HUES6 (cell line): ENCODE results near the gene TRIO.

ENCODE experiments used
- H3K27ac ChIP-seq: 2 replicates; pipeline ENCODE4 v1.7.0; 2013; ENCODE audit warnings: low read depth, mild to moderate bottlenecking, low read length, inconsistent platforms
- H3K27me3 ChIP-seq: 2 replicates; pipeline ENCODE4 v1.6.1; 2013; ENCODE audit warnings: low read length; ENCODE audit not compliant: control insufficient read depth, insufficient read depth
- H3K36me3 ChIP-seq: 2 replicates; pipeline ENCODE4 v1.6.1; 2013; ENCODE audit warnings: low read length; ENCODE audit not compliant: control insufficient read depth, insufficient read depth
- H3K4me1 ChIP-seq: 2 replicates; pipeline ENCODE4 v1.6.1; 2013; ENCODE audit warnings: low read length; ENCODE audit not compliant: control insufficient read depth, insufficient read depth
- H3K4me3 ChIP-seq: 2 replicates; pipeline ENCODE4 v1.5.1; 2013; ENCODE audit warnings: low read depth, low read length
- H3K9ac ChIP-seq: one replicate; pipeline ENCODE4 v1.6.1; 2013; ENCODE audit warnings: mild to moderate bottlenecking, low read length
- H3K9me3 ChIP-seq: 2 replicates; pipeline ENCODE4 v1.6.1; 2013; ENCODE audit warnings: low read depth, low read length; ENCODE audit not compliant: control insufficient read depth, insufficient read depth

The TRIO gene

GRCh38 chr5:14419686-14420085, 276.5 kb downstream of the TRIO start:
- H3K36me3 ChIP-seq: peaks cover 48% of the 10 kb centered on the region
- H3K4me3 ChIP-seq: no peak overlapping the region
- H3K27me3 ChIP-seq: no peaks in the 10 kb centered on the region
- no peak overlapping the region for H3K9ac ChIP-seq
- no peak overlapping the region for H3K27ac ChIP-seq
- H3K9me3 ChIP-seq: no peaks in the 10 kb centered on the region
- H3K4me1 ChIP-seq: peaks cover 45% of the 10 kb centered on the region

GRCh38 chr5:14420101-14420811, 277.1 kb downstream of the TRIO start:
- no peak overlapping the region for H3K4me3 ChIP-seq
- no peak overlapping the region for H3K9ac ChIP-seq
- no peaks in the 10 kb centered on the region for H3K27me3 ChIP-seq
- no peaks in the 10 kb centered on the region for H3K9me3 ChIP-seq
- H3K27ac ChIP-seq: no peak overlapping the region
- H3K36me3 ChIP-seq: peaks cover 42% of the 10 kb centered on the region
- H3K4me1 ChIP-seq: peaks cover 42% of the 10 kb centered on the region

- Histone ChIP-seq H3K4me1 (peaks cover 26% of the 10 kb centered on the region), H3K4me3 (no peak overlapping the region), H3K9me3 (no peaks in the 10 kb centered on the region), H3K36me3 (peaks cover 42% of the 10 kb centered on the region), H3K9ac (no peak overlapping the region), H3K27ac (no peak overlapping the region), H3K27me3 (no peaks in the 10 kb centered on the region)
Measured at GRCh38 chr5:14421851-14422250, 278.7 kb downstream of the TRIO start.

- Histone ChIP-seq H3K27me3 (no peaks in the 10 kb centered on the region), H3K4me3 (no peak overlapping the region), H3K9ac (no peak overlapping the region), H3K9me3 (no peaks in the 10 kb centered on the region), H3K4me1 (peaks cover 3% of the 10 kb centered on the region; the same call in 1 of the 2 replicates), H3K36me3 (peaks cover 46% of the 10 kb centered on the region), H3K27ac (peak overlapping the region; percentile 11; the same call in 1 of the 2 replicates)
Measured at GRCh38 chr5:14424011-14424685, 281.0 kb downstream of the TRIO start.

- peaks cover 33% of the 10 kb centered on the region for H3K36me3 ChIP-seq
- no peak overlapping the region for H3K27ac ChIP-seq
- no peak overlapping the region for H3K9ac ChIP-seq
- H3K27me3 ChIP-seq: no peaks in the 10 kb centered on the region
- H3K4me1 ChIP-seq: peaks cover 3% of the 10 kb centered on the region; the same call in 1 of the 2 replicates
- H3K9me3 ChIP-seq: no peaks in the 10 kb centered on the region
- H3K4me3 ChIP-seq: no peak overlapping the region
Measured at GRCh38 chr5:14425559-14425958, 282.4 kb downstream of the TRIO start.

- Histone ChIP-seq H3K9ac (no peak overlapping the region), H3K27ac (no peak overlapping the region), H3K36me3 (peaks cover 28% of the 10 kb centered on the region), H3K27me3 (no peaks in the 10 kb centered on the region), H3K9me3 (no peaks in the 10 kb centered on the region), H3K4me3 (no peak overlapping the region), H3K4me1 (peaks cover 3% of the 10 kb centered on the region; the same call in 1 of the 2 replicates)
Measured at GRCh38 chr5:14426521-14426920, 283.4 kb downstream of the TRIO start.

- Histone ChIP-seq H3K9ac (no peak overlapping the region), H3K4me1 (peaks cover 12% of the 10 kb centered on the region), H3K4me3 (no peak overlapping the region), H3K9me3 (no peaks in the 10 kb centered on the region), H3K27ac (no peak overlapping the region), H3K36me3 (peaks cover 9% of the 10 kb centered on the region; the same call in 1 of the 2 replicates), H3K27me3 (no peaks in the 10 kb centered on the region)
Measured at GRCh38 chr5:14428302-14429081, 285.4 kb downstream of the TRIO start.

- H3K4me1 ChIP-seq: peaks cover 13% of the 10 kb centered on the region
- H3K36me3 ChIP-seq: peaks cover 9% of the 10 kb centered on the region; the same call in 1 of the 2 replicates
- H3K27me3 ChIP-seq: no peaks in the 10 kb centered on the region
- H3K27ac ChIP-seq: no peak overlapping the region
- no peak overlapping the region for H3K9ac ChIP-seq
- no peak overlapping the region for H3K4me3 ChIP-seq
- H3K9me3 ChIP-seq: no peaks in the 10 kb centered on the region
Measured at GRCh38 chr5:14429101-14430050, 286.2 kb downstream of the TRIO start.

GRCh38 chr5:14431534-14431933, 288.4 kb downstream of the TRIO start:
- H3K9ac ChIP-seq: no peak overlapping the region
- H3K27ac ChIP-seq: no peak overlapping the region
- H3K36me3 ChIP-seq: peaks cover 18% of the 10 kb centered on the region; the same call in 1 of the 2 replicates
- H3K4me3 ChIP-seq: no peak overlapping the region
- peaks cover 13% of the 10 kb centered on the region for H3K4me1 ChIP-seq
- H3K9me3 ChIP-seq: no peaks in the 10 kb centered on the region
- H3K27me3 ChIP-seq: no peaks in the 10 kb centered on the region

- no peaks in the 10 kb centered on the region for H3K27me3 ChIP-seq
- no peak overlapping the region for H3K4me3 ChIP-seq
- H3K36me3 ChIP-seq: peaks cover 15% of the 10 kb centered on the region; the same call in 1 of the 2 replicates
- H3K9me3 ChIP-seq: no peaks in the 10 kb centered on the region
- H3K27ac ChIP-seq: 0 out of 2 replicates have a peak overlapping the region, but pooled peaks have one; percentile 1
- H3K9ac ChIP-seq: no peak overlapping the region
- H3K4me1 ChIP-seq: peaks cover 13% of the 10 kb centered on the region
Measured at GRCh38 chr5:14432931-14433589, 289.9 kb downstream of the TRIO start.
